ENCODE data around the gene FRRS1. TPM values are rescaled to one million over a fixed set of nuclear protein-coding genes. Genes with fewer than 3 reads are reported as not detected.

Gene FRRS1
- total RNA-seq, 1 experiment from 2014 or later = 11.1 TPM

DNA sequence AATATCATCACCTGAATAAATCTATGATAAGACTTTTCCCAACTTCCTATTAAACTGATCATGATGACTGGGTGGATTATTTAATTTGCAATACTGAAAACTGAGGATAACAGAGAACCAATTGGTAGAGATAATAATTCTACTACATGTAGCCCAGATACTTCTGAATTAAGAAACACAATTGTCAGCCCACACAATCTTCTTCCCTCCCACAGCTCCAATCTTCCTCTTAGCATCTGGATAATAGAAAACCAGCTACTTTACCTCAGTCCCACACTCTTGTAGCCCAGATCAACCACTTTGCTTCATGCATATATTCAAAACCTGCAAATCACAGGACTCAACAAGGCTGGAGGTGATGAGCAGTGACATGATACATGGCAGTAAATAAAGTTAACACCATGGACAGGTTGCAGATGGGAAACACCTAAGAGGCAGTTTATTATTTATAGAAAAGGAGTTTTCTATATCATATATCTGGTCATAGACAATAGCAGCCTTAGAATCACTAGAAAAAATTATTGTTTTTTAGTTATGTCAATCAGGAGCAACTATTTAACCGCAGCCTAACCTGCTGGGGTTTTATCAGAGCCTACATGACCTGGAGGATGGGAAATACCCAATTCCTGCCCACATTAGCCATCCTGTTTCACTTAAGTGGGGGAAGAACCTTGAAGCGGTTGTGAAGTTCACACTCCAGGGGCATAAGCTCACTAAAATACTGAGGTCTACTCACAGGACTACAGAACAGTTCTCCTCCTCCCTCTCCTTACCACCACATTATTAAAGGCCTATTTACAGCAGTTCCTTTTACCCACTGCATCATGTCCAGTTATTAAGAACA lies 16.7 kb downstream of the FRRS1 start:
- intact Hi-C loops (cut with micrococcal nuclease; ENCODE audit: unreplicated experiment) = no loop called here
- Mint-ChIP-seq H3K4me1 (ENCODE audit: low read depth, unreplicated experiment) (no peaks in the 10 kb centered on the region), H3K27me3 (ENCODE audit: insufficient read depth, unreplicated experiment) (no peaks in the 10 kb centered on the region), H3K9me3 (ENCODE audit: unreplicated experiment) (no peaks in the 10 kb centered on the region), H3K27ac (ENCODE audit: unreplicated experiment) (no peak overlapping the region), H3K36me3 (ENCODE audit: insufficient read depth, unreplicated experiment) (no peaks in the 10 kb centered on the region), H3K4me3 (ENCODE audit: unreplicated experiment) (no peak overlapping the region)
- ChIA-PET CTCF (no interaction called here), POLR2A (no interaction called here)
- no peaks in the 10 kb centered on the region for H3K27me3 ChIP-seq (replicated peaks; ENCODE audit: control insufficient read depth, insufficient read depth, low read length)
- H3K36me3 ChIP-seq (ENCODE audit: control insufficient read depth, insufficient read depth, low read length) = no peaks in the 10 kb centered on the region
- H3K9me3 ChIP-seq = no peaks in the 10 kb centered on the region
- TF ChIP-seq, protein P1, sequence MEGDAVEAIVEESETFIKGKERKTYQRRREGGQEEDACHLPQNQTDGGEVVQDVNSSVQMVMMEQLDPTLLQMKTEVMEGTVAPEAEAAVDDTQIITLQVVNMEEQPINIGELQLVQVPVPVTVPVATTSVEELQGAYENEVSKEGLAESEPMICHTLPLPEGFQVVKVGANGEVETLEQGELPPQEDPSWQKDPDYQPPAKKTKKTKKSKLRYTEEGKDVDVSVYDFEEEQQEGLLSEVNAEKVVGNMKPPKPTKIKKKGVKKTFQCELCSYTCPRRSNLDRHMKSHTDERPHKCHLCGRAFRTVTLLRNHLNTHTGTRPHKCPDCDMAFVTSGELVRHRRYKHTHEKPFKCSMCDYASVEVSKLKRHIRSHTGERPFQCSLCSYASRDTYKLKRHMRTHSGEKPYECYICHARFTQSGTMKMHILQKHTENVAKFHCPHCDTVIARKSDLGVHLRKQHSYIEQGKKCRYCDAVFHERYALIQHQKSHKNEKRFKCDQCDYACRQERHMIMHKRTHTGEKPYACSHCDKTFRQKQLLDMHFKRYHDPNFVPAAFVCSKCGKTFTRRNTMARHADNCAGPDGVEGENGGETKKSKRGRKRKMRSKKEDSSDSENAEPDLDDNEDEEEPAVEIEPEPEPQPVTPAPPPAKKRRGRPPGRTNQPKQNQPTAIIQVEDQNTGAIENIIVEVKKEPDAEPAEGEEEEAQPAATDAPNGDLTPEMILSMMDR (IDR thresholded peaks at IDR 0.05; ENCODE audit: insufficient read depth in 1 of 2, low read depth in 1 of 2, low read length in 1 of 2, severe bottlenecking in 1 of 2, unreplicated experiment in 1 of 2) = no peak
- no peak for DNase-seq
- no peaks in the 10 kb centered on the region for H3K4me1 ChIP-seq
- no peak overlapping the region for H3K4me3 ChIP-seq (ENCODE audit: low read depth, low read length)
- no TSS peak for BruUV-seq (replicated peaks)

DNA sequence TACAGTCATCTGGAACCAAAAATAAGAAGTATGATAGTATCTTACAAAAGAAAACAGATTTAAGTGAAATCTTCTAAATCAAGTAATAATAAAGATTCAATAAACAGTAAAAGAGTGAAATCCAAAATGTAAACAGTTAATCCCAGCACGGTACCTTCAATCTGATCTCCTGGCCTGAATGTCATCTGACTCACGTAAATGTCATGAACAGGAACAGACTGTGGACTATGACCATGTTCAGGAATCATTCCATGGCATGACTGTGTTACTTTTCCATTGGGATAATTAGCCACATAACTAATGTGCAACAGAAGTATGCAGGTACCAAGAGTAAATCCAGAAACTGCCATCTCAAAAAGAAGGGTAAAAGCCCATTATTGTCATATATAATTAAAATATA lies 18.0 kb downstream of the FRRS1 start:
- intact Hi-C loops (cut with micrococcal nuclease; ENCODE audit: unreplicated experiment) = no loop called here
- no peaks in the 10 kb centered on the region for H3K27me3 Mint-ChIP-seq (ENCODE audit: insufficient read depth, unreplicated experiment)
- Histone ChIP-seq H3K9me3 (no peaks in the 10 kb centered on the region), H3K36me3 (ENCODE audit: control insufficient read depth, insufficient read depth, low read length) (no peaks in the 10 kb centered on the region), H3K27me3 (replicated peaks; ENCODE audit: control insufficient read depth, insufficient read depth, low read length) (no peaks in the 10 kb centered on the region), H3K4me3 (ENCODE audit: low read depth, low read length) (no peak overlapping the region), H3K4me1 (no peaks in the 10 kb centered on the region)
- no peaks in the 10 kb centered on the region for H3K4me1 Mint-ChIP-seq (ENCODE audit: low read depth, unreplicated experiment)
- no TSS peak for BruUV-seq (replicated peaks)
- no peaks in the 10 kb centered on the region for H3K9me3 Mint-ChIP-seq (ENCODE audit: unreplicated experiment)
- CTCF ChIA-PET = no interaction called here
- H3K4me3 Mint-ChIP-seq (ENCODE audit: unreplicated experiment) = no peak overlapping the region
- H3K27ac Mint-ChIP-seq (ENCODE audit: unreplicated experiment) = no peak overlapping the region
- POLR2A ChIA-PET = no interaction called here
- no peak for DNase-seq
- TF ChIP-seq, protein P1 (IDR thresholded peaks at IDR 0.05; ENCODE audit: insufficient read depth in 1 of 2, low read depth in 1 of 2, low read length in 1 of 2, severe bottlenecking in 1 of 2, unreplicated experiment in 1 of 2) = no peak
- no peaks in the 10 kb centered on the region for H3K36me3 Mint-ChIP-seq (ENCODE audit: insufficient read depth, unreplicated experiment)

DNA sequence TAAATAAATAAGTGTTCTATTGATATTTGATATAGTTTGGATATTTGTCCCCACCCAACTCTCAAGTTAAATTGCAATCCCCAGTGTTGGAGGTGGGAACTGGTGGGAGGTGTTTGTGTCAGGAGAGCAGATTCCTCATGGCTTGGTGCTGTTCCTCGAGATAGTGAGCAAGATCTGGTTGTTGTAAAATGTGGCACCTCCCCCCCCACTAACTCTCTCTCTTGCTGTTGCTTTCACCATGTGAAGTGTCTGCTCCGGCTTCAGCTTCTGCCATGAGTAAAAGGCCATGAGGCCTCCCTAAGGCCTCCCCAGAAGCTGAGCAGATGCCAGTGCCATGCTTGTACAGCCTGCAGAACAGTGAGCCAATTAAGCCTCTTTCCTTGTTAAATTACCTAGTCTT lies 20.8 kb downstream of the FRRS1 start:
- no peak overlapping the region for H3K27ac Mint-ChIP-seq (ENCODE audit: unreplicated experiment)
- intact Hi-C loops (cut with micrococcal nuclease; ENCODE audit: unreplicated experiment) = no loop called here
- no peaks in the 10 kb centered on the region for H3K27me3 ChIP-seq (replicated peaks; ENCODE audit: control insufficient read depth, insufficient read depth, low read length)
- no peak overlapping the region for H3K4me3 ChIP-seq (ENCODE audit: low read depth, low read length)
- no peaks in the 10 kb centered on the region for H3K9me3 Mint-ChIP-seq (ENCODE audit: unreplicated experiment)
- H3K4me1 Mint-ChIP-seq (ENCODE audit: low read depth, unreplicated experiment) = no peaks in the 10 kb centered on the region
- CTCF ChIA-PET = no interaction called here
- no peak overlapping the region for H3K4me3 Mint-ChIP-seq (ENCODE audit: unreplicated experiment)
- no TSS peak for BruUV-seq (replicated peaks)
- H3K36me3 ChIP-seq (ENCODE audit: control insufficient read depth, insufficient read depth, low read length) = no peaks in the 10 kb centered on the region
- POLR2A ChIA-PET = no interaction called here
- H3K36me3 Mint-ChIP-seq (ENCODE audit: insufficient read depth, unreplicated experiment) = no peaks in the 10 kb centered on the region
- H3K4me1 ChIP-seq = no peaks in the 10 kb centered on the region
- DNase-seq = no peak
- TF ChIP-seq, protein P1 (IDR thresholded peaks at IDR 0.05; ENCODE audit: insufficient read depth in 1 of 2, low read depth in 1 of 2, low read length in 1 of 2, severe bottlenecking in 1 of 2, unreplicated experiment in 1 of 2) = no peak
- no peaks in the 10 kb centered on the region for H3K27me3 Mint-ChIP-seq (ENCODE audit: insufficient read depth, unreplicated experiment)
- no peaks in the 10 kb centered on the region for H3K9me3 ChIP-seq

Measured in Caco-2 (cell line).